HK-2 (cell line): ENCODE measurements around the gene AIFM2.

ENCODE experiments used
- DNase-seq: peaks from one replicate; pipeline ENCODE4 v3.0.0-alpha.2; 2018; ENCODE audit not compliant: unreplicated experiment

AIFM2 gene

GRCh38 chr10:70146489-70147258 is 14.0 kb upstream of the AIFM2 start, which contains the start of gene TYSND1:
TSS of gene TYSND1 (minus strand) at chr10:70146700. CDS start at chr10:70146586, 114 bp downstream.
- peak; percentile 99 for DNase-seq

DNA sequence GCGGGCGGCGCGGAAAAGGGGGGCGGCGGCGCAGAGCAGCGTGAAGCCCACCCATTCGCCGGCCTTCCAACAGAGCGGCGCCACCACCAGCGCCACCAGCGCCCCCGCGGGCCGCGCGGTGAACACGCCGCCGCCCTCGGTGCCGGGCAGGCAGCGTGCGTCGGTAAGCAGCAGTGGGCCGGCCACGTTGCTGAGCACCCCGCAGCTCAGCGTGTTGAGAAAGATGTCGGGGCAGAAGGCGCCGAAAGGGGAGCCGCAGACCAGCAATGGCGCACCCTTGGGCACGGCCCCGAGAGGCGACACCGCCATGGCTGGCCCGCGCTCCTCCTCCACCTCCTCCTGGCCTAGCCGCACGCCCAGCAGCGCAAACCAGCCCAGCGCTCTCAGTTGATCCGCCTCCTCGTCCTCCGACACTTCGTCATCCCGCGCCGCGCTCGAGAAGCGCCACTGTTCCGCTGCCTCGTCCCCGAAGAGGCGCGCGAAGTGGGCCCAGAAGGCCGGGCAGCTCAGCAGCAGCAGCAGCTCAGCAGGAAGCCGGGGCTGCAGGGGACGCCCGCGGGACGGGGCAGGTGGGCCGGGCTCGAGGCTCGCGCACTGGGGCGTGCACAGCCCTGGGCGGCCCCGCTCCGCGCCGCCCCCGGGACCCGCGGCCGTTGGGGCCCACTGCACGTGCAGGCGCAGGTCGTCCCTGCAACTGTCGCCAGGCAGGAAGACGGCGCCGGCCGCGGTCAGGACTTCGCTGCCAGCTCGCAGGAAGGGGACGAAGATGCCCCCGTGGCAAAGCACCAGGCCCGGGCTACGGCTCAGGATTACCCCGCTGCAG is 13.3 kb upstream of the AIFM2 start:
- peak; percentile 82 for DNase-seq

- no peak for DNase-seq
These were observed 12.6 kb upstream of the AIFM2 start for GRCh38 chr10:70145166-70145665.

GRCh38 chr10:70144372-70145110 is 11.9 kb upstream of the AIFM2 start:
- DNase-seq = no peak

- DNase-seq = no peak
These were observed 9.9 kb upstream of the AIFM2 start for GRCh38 chr10:70142555-70142954.

GRCh38 chr10:70140297-70140696 is 7.7 kb upstream of the AIFM2 start:
- DNase-seq = no peak

- DNase-seq = no peak
These were observed 7.3 kb upstream of the AIFM2 start for GRCh38 chr10:70139997-70140250.

- DNase-seq = no peak
These were observed 6.7 kb upstream of the AIFM2 start for GRCh38 chr10:70139151-70139996.

GRCh38 chr10:70137927-70138883 is 5.6 kb upstream of the AIFM2 start:
- no peak for DNase-seq

DNA sequence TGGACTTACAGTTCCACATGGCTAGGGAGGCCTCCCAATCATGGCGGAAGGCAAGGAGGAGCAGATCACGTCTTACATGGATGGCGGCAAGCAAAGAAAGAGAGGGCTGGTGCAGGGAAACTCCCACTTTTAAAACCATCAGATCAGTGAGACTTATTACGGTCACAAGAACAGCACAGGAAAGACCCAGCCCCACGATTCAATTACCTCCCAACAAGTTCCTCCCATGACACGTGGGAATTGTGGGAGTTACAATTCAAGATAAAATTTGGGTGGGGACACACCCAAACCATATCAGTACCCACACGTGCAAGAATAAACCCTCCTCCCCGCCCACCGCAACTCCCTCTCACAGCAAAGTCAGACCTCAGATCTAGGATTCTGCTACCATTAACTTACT is 4.5 kb upstream of the AIFM2 start:
- no peak for DNase-seq

DNA sequence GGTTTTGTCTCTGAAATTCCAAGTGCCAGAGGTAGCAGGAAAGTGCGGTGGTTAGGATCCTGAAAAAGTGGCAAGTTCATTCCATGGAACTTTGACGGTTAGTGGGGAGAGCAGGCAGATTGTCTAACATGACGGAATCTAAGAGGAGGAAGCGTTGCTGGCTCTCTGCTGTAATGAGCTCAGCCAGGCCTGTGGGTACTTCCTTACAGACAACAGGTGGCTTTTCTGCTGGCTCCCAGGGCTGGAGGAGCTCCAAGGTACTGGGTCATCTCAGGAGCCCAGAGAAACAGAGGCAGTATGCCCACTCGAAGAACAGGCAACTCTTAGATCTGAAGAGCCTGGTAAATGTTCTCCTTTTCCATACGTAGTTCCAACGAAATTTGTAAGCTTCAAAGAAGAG is 3.1 kb upstream of the AIFM2 start:
- DNase-seq = no peak

DNA sequence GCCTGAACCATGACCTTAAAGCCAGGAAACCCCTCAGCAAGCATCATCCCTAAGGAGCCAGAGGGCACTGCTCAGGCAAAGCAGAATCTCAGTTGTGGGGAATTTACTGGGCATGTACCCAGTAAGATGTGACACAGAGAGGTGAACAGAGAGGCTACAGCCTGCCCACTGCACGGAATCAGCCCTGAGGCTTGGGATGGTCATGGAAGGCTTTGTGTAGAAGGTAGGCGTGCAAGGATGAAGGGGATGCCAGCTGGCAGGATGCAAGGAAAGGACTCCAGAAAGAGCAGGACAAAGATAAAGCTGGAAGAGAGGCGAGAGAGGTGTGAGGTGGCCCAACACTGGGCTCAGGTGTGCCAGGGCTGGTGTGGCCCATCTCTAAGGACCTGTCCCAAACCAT is 2.4 kb upstream of the AIFM2 start:
- DNase-seq = no peak

- no peak for DNase-seq
These were observed 1.1 kb downstream of the AIFM2 start for GRCh38 chr10:70131560-70131937.

GRCh38 chr10:70130878-70131559 is 1.6 kb downstream of the AIFM2 start:
- peak; percentile 35 for DNase-seq

DNA sequence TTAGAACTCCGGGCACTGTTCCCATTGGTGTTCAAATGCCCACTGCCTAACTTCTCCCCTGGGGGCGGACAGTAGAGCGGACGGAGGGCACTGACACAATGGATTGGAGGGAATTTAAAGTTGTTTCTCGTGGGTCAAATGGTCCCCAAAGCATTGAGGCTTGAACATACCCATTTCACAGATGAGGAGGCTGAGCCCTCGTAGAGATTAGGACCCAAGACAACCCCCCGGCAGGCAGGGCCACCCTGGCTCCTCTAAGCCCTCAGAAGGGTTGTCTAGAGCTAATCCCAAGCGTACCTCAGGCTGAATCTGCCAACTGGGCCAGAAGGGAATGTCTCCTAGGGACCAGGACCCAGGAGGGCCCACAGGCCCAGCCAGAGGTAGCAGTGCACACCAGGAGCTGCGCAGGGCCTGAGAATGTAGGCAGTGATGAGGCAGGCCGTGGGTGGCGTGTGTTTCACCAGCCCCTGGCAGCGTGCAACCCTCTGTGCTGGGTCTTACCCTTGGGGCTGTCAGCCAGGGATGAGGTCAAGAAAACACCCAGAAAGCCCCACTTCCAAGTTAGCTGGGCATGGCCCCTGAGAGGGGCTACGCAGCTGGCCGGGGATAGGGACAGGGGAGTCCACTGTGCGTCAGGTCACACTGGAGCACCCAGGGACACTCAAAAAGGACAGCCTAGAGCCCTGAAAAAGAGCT is 5.8 kb downstream of the AIFM2 start:
- no peak for DNase-seq

- no peak for DNase-seq
These were observed 6.6 kb downstream of the AIFM2 start for GRCh38 chr10:70125918-70126552.

DNA sequence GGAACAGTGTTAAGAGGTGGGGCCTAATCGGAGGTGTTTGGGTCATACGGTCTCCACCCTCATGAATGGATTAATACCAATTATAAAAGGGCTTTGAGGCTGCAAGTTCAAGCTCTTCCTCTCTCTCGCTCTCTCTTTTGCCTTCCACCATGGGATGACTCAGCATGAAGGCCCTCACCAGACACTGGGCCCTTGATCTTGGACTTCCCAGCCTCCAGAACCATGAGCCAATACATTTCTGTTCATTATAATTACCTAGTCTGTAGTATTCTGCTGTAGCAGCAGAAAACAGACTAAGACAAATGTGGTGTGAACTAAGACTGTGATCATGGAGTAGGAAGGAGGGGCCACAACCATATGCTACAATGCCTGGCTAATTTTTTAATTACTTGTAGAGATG is 7.7 kb downstream of the AIFM2 start:
- DNase-seq = no peak

DNA sequence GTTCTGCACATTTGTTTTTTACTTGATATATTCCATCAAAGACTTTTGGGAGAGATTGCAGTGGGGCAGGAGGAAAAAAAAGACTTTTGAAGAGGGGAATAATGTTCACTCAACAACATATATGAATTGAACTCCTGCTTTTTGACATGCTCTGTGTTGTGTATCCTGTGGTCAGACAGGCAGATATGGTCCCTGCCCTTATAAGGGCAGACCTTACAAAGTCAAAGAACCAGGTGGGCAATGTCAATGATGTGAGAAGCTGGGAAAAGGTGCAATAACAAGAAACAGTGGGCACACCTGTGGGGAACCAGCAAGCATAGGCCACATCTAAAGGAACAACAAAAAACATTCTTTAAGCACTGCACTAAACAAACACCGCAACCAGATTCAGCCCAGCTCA is 8.2 kb downstream of the AIFM2 start:
- DNase-seq = no peak

DNA sequence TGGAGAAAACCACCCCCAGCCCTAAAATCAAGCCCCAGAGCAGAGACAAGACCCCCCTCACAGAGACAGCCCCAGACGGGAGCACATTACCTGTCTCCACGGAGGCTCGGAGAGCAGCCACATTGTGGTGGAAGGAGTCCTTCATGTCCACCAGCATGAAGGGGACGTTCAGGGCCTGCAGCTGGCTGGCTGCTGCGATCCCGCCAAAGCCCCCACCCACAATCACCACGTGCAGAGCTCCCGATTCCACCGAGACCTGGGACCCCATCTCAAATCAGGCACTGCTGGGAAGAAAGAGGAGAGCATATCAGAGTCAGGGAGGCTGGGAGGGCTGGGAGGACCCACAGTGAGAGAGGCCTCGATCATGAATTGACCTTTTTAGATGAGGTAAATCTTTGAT is 8.8 kb downstream of the AIFM2 start:
- no peak for DNase-seq
